ENCODE measurements around the gene SYN1. TPM values are rescaled to one million over a fixed set of nuclear protein-coding genes. Genes with fewer than 3 reads are reported as not detected.

SYN1 gene
- total RNA-seq, 1 donor from 2014 or later: not detected

DNA sequence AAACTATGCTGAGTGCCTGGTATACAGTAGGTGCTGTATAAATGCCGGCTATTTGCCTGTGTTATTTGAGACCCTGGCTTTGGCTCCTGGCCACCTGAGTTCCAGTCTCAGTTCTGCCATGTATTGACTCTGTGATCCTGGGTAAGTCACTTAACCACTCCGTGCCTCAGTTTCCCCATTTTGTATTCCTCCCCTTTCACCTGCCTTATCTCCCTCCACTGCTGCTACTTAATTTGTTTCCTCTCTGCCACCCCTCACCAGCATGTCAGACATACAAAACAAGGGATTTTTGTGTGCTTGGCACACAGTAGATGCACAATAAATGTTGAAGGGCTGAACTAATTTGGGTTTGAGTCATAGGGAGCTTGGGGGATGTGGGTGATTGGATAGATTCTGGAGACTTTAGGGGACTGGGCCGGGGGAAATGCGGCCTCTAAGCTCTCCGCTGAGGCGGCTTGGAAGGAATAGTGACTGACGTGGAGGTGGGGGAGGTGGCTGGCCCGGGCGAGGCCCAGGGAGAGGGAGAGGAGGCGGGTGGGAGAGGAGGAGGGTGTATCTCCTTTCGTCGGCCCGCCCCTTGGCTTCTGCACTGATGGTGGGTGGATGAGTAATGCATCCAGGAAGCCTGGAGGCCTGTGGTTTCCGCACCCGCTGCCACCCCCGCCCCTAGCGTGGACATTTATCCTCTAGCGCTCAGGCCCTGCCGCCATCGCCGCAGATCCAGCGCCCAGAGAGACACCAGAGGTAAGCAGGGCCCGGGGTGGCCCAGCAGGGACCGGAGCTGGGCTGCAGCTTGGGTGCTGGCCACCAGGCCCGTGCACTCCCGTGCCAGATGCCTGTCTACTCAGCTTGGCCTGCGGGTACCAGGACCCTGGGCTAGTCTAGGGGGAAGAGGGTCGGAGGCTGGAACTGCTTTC, 37.7 kb downstream of the SYN1 start, which contains the start of gene TIMP1:
Gene TIMP1 (plus strand): TSS at position 706 of the 917 bp plus-strand sequence. CDS start 980 bp downstream, outside the sequence.
- POLR2A ChIA-PET: interaction anchor here (0.6 kb wide), 1 partner anchor 131 kb away, joined by 4 read pairs; no protein-coding TSS in a partner anchor
- H3K27ac Mint-ChIP-seq: peak within 1 kb of the TSS; percentile 3
- CTCF ChIA-PET: no interaction called here
- peak; percentile 94 for ATAC-seq (ENCODE audit: low read depth)
- H3K4me1 Mint-ChIP-seq: peaks cover 13% of the 10 kb centered on the region
- peak; percentile 35 for DNase-seq
- no peaks in the 10 kb centered on the region for H3K9me3 Mint-ChIP-seq
- peaks cover 2% of the 10 kb centered on the region for H3K36me3 Mint-ChIP-seq (ENCODE audit: low read depth)
- intact Hi-C loops (cut with micrococcal nuclease): loop anchor here (1.0 kb wide), 1 partner anchor 68 kb away; the partner anchor contains the start of gene ELK1
- TF ChIP-seq, protein P1, sequence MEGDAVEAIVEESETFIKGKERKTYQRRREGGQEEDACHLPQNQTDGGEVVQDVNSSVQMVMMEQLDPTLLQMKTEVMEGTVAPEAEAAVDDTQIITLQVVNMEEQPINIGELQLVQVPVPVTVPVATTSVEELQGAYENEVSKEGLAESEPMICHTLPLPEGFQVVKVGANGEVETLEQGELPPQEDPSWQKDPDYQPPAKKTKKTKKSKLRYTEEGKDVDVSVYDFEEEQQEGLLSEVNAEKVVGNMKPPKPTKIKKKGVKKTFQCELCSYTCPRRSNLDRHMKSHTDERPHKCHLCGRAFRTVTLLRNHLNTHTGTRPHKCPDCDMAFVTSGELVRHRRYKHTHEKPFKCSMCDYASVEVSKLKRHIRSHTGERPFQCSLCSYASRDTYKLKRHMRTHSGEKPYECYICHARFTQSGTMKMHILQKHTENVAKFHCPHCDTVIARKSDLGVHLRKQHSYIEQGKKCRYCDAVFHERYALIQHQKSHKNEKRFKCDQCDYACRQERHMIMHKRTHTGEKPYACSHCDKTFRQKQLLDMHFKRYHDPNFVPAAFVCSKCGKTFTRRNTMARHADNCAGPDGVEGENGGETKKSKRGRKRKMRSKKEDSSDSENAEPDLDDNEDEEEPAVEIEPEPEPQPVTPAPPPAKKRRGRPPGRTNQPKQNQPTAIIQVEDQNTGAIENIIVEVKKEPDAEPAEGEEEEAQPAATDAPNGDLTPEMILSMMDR (IDR thresholded peaks at IDR 0.05): no peak
- H3K27me3 Mint-ChIP-seq: no peaks in the 10 kb centered on the region
- peak within 1 kb of the TSS; percentile 49 for H3K4me3 Mint-ChIP-seq

DNA sequence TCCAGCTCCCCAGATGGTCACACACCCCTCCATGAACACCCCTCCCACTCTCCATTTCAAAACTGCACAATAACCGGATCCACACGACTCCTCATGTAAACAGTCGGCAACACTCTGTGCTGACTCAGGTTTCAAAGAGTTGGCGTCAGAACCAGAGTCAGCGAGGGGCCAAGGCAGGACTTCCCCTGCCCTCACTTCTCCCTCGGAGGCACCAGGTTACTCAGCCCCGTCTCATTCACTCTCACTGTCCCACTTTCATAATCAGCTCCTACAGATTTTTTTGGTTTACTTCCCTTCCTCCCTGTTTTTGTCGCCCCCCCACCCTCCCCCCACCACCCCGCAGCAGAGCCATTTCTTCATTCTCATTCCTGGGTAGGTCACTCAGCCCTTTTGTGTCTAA, 40.1 kb downstream of the SYN1 start:
- POLR2A ChIA-PET: interaction anchor here (0.6 kb wide), 2 partner anchors 93 to 346 kb away, joined by 3 to 6 read pairs; partner anchors contain the start of gene USP11
- Mint-ChIP-seq H3K9me3 (no peaks in the 10 kb centered on the region), H3K27me3 (no peaks in the 10 kb centered on the region), H3K4me3 (no peak overlapping the region), H3K27ac (no peak overlapping the region), H3K36me3 (ENCODE audit: low read depth) (no peaks in the 10 kb centered on the region), H3K4me1 (peaks cover 13% of the 10 kb centered on the region)
- CTCF ChIA-PET: no interaction called here
- intact Hi-C loops (cut with micrococcal nuclease): no loop called here
- DNase-seq (no peak), ATAC-seq (ENCODE audit: low read depth) (peak; percentile 18)
- TF ChIP-seq, protein P1 (IDR thresholded peaks at IDR 0.05): no peak

DNA sequence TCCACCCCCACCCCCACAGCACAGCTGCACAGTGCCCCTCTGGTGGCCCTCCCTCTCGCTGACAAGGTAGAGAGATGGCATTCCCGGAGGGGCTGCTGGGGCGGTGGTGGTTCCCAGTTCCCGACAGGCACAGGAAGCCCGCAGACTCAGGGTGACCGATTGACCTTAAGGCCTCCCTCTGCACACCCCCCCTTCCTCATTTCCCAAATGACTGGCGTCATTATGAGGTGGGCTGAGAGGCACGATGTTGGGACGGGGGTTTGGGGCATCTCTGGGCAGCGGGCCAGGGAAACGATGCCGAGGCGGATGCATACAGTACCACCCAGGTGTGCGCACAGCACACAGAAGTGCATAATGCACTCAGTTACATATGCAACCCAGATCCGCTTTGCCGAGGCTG, 41.0 kb downstream of the SYN1 start:
- no peak overlapping the region for H3K4me3 Mint-ChIP-seq
- peaks cover 14% of the 10 kb centered on the region for H3K4me1 Mint-ChIP-seq
- no peak for DNase-seq
- ATAC-seq (ENCODE audit: low read depth): no peak
- no peaks in the 10 kb centered on the region for H3K9me3 Mint-ChIP-seq
- H3K36me3 Mint-ChIP-seq (ENCODE audit: low read depth): no peaks in the 10 kb centered on the region
- TF ChIP-seq, protein P1 (IDR thresholded peaks at IDR 0.05): no peak
- intact Hi-C loops (cut with micrococcal nuclease): no loop called here
- no peak overlapping the region for H3K27ac Mint-ChIP-seq
- no peaks in the 10 kb centered on the region for H3K27me3 Mint-ChIP-seq
- ChIA-PET POLR2A (no interaction called here), CTCF (no interaction called here)

DNA sequence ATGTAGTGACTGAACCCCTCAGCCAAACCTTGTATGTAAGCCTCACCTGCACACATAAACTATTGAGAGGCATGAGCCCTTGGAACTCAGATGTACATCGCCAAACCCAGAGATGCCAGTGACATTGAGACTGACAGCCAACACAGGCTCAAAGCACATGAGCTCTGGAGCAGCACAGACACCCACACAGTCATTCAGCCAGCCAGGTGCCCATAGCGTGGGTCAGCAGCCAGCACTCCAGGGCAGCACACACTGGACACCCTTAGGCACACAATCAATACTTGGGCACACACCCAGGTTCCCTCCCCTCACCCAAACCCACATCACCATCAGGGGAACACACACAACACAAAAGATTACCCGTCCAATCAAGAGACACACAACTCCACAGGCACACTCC, 41.8 kb downstream of the SYN1 start:
- Mint-ChIP-seq H3K4me1 (peaks cover 18% of the 10 kb centered on the region), H3K27me3 (peaks cover 4% of the 10 kb centered on the region), H3K9me3 (no peaks in the 10 kb centered on the region), H3K4me3 (no peak overlapping the region), H3K36me3 (ENCODE audit: low read depth) (no peaks in the 10 kb centered on the region), H3K27ac (no peak overlapping the region)
- DNase-seq: no peak
- intact Hi-C loops (cut with micrococcal nuclease): no loop called here
- ChIA-PET POLR2A (no interaction called here), CTCF (no interaction called here)
- no peak for ATAC-seq (ENCODE audit: low read depth)
- TF ChIP-seq, protein P1 (IDR thresholded peaks at IDR 0.05): no peak

DNA sequence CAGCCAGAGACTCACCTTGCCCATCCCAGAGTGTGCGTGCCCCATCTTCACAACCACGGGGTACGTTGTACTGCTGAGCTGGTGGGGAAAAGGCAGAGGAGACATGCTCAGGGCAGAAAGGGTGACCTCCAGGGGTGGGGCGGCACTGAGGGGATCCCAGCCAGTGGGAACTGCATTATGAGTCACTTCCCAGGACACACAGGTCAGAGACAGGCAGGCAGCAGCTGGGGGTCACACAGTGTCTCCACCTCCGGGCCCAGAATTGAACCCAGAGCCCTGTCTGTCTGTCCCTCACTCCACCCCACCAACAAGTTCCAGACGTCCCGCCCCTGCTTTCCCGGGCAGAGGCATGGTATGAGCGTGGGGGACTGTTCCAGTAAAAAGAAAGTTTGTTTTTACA, 42.2 kb downstream of the SYN1 start:
- peaks cover 4% of the 10 kb centered on the region for H3K27me3 Mint-ChIP-seq
- intact Hi-C loops (cut with micrococcal nuclease): no loop called here
- no peak overlapping the region for H3K4me3 Mint-ChIP-seq
- ATAC-seq (ENCODE audit: low read depth): no peak
- POLR2A ChIA-PET: no interaction called here
- DNase-seq: no peak
- no peak overlapping the region for H3K27ac Mint-ChIP-seq
- peaks cover 18% of the 10 kb centered on the region for H3K4me1 Mint-ChIP-seq
- no peaks in the 10 kb centered on the region for H3K36me3 Mint-ChIP-seq (ENCODE audit: low read depth)
- CTCF ChIA-PET: no interaction called here
- no peaks in the 10 kb centered on the region for H3K9me3 Mint-ChIP-seq
- TF ChIP-seq, protein P1 (IDR thresholded peaks at IDR 0.05): no peak

Data from activated B cell treated with CpG ODN at 0.5 μM for 24 hours (primary cell).